Activated T-helper 2 cell treated with anti-CD3 and anti-CD28 coated beads, Interferon-gamma antibody, Interleukin-2, Interleukin-4, amounts not matched to agents 10 μg/mL and 5 μg/mL and 100 μg/mL, durations not matched to agents 14 hours and 24 hours and 36 hours (primary cell): Measurements from ENCODE around the gene ANXA2R. TPM values are rescaled to one million over a fixed set of nuclear protein-coding genes. Genes with fewer than 3 reads are reported as not detected.
"Not testable (repeated sequence)": the region's sequence is repeated elsewhere in the genome, so short reads cannot be mapped to it uniquely, and the experiment has no call there.

Experiments
- DNase-seq: peaks from one replicate; pipeline ENCODE4 v3.0.0; 2021; ENCODE audit warnings: low spot score
- H3K27ac Mint-ChIP-seq: one replicate; pipeline ENCODE4 v1.8.0; 2021; ENCODE audit warnings: mixed read lengths
- H3K27me3 Mint-ChIP-seq: one replicate; pipeline ENCODE4 v1.8.0; 2021; ENCODE audit warnings: low read depth, mixed read lengths
- H3K36me3 Mint-ChIP-seq: one replicate; pipeline ENCODE4 v1.8.0; 2021; ENCODE audit warnings: low read depth, mixed read lengths
- H3K4me1 Mint-ChIP-seq: one replicate; pipeline ENCODE4 v1.8.0; 2021; ENCODE audit warnings: low read depth, mixed read lengths
- H3K4me3 Mint-ChIP-seq: one replicate; pipeline ENCODE4 v1.8.0; 2021; ENCODE audit warnings: low read depth, mild to moderate bottlenecking, moderate library complexity, mixed read lengths
- H3K9me3 Mint-ChIP-seq: one replicate; pipeline ENCODE4 v1.8.0; 2021; ENCODE audit warnings: mixed read lengths
- intact Hi-C: fragments of 100-400 bp; cut with micrococcal nuclease; formaldehyde crosslinking; loops from one replicate; pipeline ENCODE4 v1.15.1; 2023
- total RNA-seq: library from RNA; stranded (reverse); gene quantifications from 2 replicates; pipeline ENCODE4 v1.2.3, GENCODE V29; 2022

ANXA2R gene, protein sequence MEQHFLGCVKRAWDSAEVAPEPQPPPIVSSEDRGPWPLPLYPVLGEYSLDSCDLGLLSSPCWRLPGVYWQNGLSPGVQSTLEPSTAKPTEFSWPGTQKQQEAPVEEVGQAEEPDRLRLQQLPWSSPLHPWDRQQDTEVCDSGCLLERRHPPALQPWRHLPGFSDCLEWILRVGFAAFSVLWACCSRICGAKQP
- total RNA-seq = 2.1 and 2.5 TPM in 2 replicates

DNA sequence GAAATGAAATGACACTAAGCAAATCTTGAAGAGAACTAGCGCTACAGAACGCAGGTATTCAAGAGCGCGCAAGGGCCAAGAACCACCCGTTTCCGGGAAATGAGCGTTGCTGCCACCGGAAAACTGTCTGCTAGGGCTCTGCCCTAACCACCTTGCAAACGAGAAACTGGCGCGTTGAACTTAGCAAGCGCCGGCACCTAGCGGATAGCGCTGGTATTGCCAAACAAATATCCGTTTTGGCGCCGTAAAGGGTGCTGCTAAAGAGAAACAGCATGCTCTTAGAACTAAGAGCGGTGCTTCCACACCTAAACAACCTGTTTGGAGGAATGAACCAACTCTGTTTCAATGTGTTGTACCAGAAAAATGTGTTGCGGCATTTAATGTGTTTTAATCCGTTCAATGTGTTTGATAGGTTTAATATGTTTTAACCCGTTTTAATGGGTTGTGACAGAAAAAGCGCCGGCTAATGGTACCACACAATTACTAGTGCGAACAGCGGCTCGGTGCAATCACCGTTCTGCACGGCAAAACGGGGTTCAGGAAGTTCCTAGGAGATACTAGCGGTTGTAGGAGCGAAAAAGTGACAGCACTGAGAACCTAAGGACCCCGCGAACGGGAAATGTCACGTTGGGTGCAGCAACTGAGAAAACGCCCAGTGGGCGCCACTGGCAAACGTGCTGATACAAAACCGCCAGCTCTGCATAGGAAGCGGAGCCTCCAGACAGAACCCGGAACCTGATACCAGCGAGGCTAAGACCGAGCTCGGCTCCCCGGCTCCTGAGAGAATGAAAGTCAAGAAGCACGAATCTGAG, at the start of gene ANXA2R:
TSS of gene ANXA2R (minus strand) at position 33 of the 812 bp plus-strand sequence. CDS start 273 bp downstream, outside the sequence.
- Mint-ChIP-seq H3K36me3 (peaks cover 11% of the 10 kb centered on the region), H3K27ac (peak within 1 kb of the TSS; percentile 97), H3K9me3 (no peaks in the 10 kb centered on the region), H3K4me3 (peak within 1 kb of the TSS; percentile 92), H3K27me3 (no peaks in the 10 kb centered on the region), H3K4me1 (peaks cover 47% of the 10 kb centered on the region)
- intact Hi-C loops = loop anchor here (1.0 to 2.0 kb wide), 8 partner anchors 20 to 444 kb away; no protein-coding TSS in a partner anchor
- DNase-seq = peak; percentile 95

DNA sequence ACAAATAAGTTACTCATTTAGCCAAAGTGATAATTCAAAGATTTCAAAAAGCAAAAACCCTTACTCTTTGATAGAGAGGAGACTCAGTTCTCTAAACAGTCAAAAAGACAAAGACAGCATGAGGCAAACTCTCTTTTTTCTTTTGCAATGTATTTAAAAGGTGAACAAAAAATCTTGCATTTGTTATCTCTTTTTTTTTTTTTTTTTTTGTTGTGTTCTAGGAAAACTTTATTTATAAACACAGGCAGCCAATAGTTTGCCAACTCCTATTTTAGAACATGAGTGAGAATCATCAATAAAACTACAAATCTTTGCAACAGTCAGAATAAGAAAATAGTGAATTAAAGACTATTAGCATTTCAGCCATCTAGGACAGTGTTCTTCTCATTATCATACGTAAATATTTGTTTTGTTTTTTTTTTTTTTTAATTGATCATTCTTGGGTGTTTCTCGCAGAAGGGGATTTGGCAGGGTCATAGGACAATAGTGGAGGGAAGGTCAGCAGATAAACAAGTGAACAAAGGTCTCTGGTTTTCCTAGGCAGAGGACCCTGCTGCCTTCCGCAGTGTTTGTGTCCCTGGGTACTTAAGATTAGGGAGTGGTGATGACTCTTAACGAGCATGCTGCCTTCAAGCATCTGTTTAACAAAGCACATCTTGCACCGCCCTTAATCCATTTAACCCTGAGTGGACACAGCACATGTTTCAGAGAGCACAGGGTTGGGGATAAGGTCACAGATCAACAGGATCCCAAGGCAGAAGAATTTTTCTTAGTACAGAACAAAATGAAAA, 46.2 kb upstream of the ANXA2R start:
- peaks cover 25% of the 10 kb centered on the region for H3K36me3 Mint-ChIP-seq
- H3K4me3 Mint-ChIP-seq, intact Hi-C loops, H3K4me1 Mint-ChIP-seq, H3K9me3 Mint-ChIP-seq, H3K27ac Mint-ChIP-seq, H3K27me3 Mint-ChIP-seq, DNase-seq: not testable (repeated sequence)

DNA sequence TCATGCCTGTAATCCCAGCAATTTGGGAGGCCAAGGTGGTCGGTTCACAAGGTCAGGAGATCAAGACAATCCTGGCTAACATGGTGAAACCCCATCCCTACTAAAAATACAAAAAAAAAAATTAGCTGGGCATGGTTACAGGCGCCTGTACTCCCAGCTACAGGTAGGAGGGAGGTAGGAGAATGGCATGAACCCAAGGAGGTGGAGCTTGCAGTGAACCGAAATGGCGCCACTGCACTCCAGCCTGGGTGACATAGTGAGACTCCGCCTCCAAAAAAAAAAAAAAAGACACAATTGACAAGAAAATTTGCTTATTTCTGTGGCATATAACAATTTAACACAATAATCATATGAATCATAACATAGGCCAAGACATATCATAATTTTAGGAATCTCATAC, 45.3 kb upstream of the ANXA2R start:
- H3K27me3 Mint-ChIP-seq = no peaks in the 10 kb centered on the region
- intact Hi-C loops = no loop called here
- H3K9me3 Mint-ChIP-seq = peaks cover 3% of the 10 kb centered on the region
- no peak for DNase-seq
- H3K36me3 Mint-ChIP-seq = peaks cover 34% of the 10 kb centered on the region
- H3K4me3 Mint-ChIP-seq = no peak overlapping the region
- H3K4me1 Mint-ChIP-seq = no peaks in the 10 kb centered on the region
- no peak overlapping the region for H3K27ac Mint-ChIP-seq

DNA sequence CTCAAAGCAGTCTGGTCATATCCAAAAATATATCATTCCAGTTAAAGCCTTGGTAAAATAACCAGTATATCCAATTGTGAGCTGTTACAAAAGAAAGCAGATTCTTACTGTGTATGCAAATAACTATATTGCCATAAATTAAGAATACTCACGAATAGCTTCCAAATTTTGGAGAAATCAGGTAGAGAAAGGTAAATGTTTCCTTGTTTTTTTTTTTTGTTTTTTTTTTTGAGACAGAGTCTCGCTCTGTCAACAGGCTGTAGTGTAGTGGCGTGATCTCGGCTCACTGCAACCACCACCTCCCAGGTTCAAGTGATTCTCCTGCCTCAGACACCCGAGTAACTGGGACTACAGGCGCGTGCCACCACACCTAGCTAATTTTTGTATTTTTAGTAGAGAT, 44.3 kb upstream of the ANXA2R start:
- DNase-seq, H3K9me3 Mint-ChIP-seq, H3K4me3 Mint-ChIP-seq, intact Hi-C loops, H3K4me1 Mint-ChIP-seq, H3K27ac Mint-ChIP-seq, H3K27me3 Mint-ChIP-seq: not testable (repeated sequence)
- peaks cover 34% of the 10 kb centered on the region for H3K36me3 Mint-ChIP-seq

DNA sequence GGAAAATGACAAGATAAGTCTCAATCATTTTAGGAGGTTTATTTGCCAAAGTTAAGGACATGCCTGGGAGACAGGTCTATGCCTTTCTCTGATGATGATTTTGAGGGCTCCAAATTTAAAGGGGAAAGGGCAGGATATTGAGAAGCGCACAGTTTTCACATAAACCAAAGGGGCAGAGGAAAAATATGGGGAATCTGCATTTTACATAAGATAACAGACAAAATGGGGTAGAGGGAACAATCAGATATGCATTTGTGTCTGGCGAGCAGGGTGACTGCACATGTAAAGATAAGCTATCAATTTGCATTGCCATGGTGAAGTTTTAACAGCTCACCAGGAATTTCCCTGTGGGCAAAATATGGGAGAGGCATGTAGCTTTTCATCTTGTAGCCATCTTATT, 41.2 kb upstream of the ANXA2R start:
- DNase-seq, H3K4me1 Mint-ChIP-seq, H3K4me3 Mint-ChIP-seq, intact Hi-C loops, H3K9me3 Mint-ChIP-seq, H3K27ac Mint-ChIP-seq, H3K27me3 Mint-ChIP-seq: not testable (repeated sequence)
- peaks cover 41% of the 10 kb centered on the region for H3K36me3 Mint-ChIP-seq

DNA sequence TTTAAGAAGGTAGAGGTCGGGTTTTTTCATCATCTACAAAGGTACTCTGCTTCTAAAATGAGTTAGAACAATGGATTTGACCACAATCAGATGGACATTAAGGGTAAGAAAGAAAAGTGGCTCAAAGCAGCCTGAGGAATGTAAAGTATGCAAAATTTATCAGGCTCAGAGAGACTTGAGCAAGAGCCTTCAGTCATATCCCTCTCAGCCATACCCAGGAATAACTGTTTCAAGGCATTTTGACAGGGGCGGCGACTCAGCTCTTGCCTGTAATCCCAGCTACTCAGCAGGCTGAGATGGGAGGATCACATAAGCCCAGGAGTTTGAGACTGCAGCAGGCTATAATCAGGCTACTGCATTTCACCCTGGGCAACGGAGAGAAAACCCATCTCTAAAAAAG, 38.8 kb upstream of the ANXA2R start:
- Mint-ChIP-seq H3K27me3 (no peaks in the 10 kb centered on the region), H3K4me1 (peaks cover 13% of the 10 kb centered on the region), H3K9me3 (peaks cover 3% of the 10 kb centered on the region), H3K4me3 (no peak overlapping the region), H3K36me3 (peaks cover 43% of the 10 kb centered on the region), H3K27ac (no peak overlapping the region)
- intact Hi-C loops = no loop called here
- DNase-seq = no peak

DNA sequence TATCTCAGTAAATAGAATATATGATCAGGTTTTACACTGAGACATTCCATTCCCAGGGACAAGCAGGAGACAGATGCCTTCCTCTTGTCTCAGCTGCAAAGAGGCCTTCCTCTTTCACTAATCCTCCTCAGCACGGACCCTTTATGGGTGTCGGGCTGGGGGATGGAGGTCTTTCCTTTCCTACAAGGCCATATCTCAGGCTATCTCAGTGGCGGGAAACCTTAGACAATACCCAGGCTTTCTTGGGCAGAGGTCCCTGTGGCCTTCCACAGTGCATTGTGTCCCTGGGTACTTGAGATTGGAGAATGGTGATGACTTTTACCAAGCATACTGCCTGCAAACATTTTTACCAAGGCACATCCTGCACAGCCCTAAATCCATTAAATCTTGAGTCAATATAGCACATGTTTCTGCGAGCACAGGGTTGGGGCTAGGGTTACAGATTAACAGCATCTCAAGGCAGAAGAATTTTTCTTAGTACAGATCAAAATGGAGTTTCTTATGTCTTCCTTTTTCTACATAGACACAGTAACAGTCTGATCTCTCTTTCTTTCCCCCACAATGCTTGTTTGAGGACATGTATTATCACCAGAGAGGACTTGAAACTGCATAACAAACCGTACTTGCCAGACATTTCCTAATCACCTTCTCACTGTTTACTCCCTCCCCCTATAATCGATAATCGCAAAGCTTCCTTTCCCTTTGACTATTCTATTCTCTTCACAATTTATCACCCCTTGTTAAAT, 37.5 kb upstream of the ANXA2R start:
- intact Hi-C loops, H3K27me3 Mint-ChIP-seq, DNase-seq, H3K4me3 Mint-ChIP-seq, H3K9me3 Mint-ChIP-seq, H3K27ac Mint-ChIP-seq: not testable (repeated sequence)
- peaks cover 46% of the 10 kb centered on the region for H3K36me3 Mint-ChIP-seq
- peaks cover 20% of the 10 kb centered on the region for H3K4me1 Mint-ChIP-seq

DNA sequence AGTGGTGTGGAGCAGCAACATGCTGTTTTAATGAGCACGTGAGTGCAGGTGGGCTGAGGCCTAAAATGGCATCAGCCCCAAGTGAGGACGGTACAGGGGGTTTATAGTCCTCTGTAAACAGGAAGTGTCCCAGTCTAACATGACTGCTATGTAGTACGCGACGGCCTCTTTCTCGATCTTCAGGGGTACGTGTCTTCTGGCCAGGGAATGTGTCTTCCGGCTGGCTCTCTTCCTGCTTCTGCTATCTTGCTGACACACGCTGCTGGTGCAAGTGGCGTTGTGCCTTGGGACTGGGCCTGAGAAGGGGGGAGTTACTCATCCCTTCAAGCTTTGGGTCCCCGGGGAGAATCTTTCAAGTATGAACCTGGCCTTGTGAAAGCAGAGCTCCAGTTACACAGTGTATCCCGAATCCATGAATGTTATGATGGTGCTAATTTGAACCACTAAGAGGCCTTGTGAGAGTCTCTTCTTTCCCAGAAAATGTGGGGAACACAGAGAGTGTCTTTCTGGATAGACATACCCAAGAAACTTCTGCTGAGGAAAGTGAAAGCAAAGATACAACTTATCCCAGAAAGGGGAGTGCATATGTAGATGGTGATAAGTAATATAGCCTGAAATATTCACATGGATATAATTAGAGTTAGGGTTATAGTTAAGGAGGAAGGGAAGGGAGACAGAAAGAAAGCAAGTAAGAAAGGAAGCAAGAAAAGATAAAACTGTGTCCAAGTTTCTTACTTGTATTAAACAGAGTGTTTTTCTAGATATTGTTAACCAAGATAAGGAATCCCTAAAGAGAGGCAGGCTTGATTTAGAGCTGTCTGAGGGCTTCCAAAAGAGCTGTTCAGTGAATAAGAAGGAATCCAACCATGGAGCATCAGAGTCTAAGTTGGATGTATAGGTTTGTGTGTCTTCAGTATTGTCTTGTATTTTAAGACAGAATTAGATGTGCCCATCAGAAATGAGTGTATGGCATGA, 35.5 kb upstream of the ANXA2R start:
- Mint-ChIP-seq H3K4me3 (no peak overlapping the region), H3K9me3 (no peaks in the 10 kb centered on the region), H3K36me3 (peaks cover 41% of the 10 kb centered on the region), H3K4me1 (peaks cover 22% of the 10 kb centered on the region), H3K27ac (peak overlapping the region; percentile 56), H3K27me3 (no peaks in the 10 kb centered on the region)
- intact Hi-C loops = loop anchor here (2.0 kb wide), 2 partner anchors 29 to 313 kb away; no protein-coding TSS in a partner anchor
- DNase-seq = no peak

DNA sequence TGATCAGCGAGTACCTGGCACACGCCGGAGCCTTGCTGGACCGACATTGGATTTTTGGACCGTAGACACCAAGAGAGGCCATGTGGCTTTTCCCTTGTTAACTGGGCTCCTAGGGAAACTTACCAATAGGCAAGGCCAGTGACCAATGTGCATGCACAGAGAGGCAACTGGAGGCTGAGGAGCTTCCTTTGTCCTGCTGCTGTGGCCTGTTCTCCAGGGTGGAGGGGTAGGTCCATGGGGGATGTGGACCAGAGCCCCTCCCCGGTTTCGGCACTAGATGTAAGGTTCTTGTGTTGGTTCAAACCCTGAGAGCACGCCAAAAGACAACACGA, 34.8 kb upstream of the ANXA2R start:
- H3K4me3 Mint-ChIP-seq = no peak overlapping the region
- DNase-seq = no peak
- H3K4me1 Mint-ChIP-seq = peaks cover 23% of the 10 kb centered on the region
- H3K27ac Mint-ChIP-seq = no peak overlapping the region
- intact Hi-C loops = loop anchor here (2.0 kb wide), 2 partner anchors 30 to 314 kb away; no protein-coding TSS in a partner anchor
- no peaks in the 10 kb centered on the region for H3K9me3 Mint-ChIP-seq
- H3K36me3 Mint-ChIP-seq = peaks cover 43% of the 10 kb centered on the region
- no peaks in the 10 kb centered on the region for H3K27me3 Mint-ChIP-seq

DNA sequence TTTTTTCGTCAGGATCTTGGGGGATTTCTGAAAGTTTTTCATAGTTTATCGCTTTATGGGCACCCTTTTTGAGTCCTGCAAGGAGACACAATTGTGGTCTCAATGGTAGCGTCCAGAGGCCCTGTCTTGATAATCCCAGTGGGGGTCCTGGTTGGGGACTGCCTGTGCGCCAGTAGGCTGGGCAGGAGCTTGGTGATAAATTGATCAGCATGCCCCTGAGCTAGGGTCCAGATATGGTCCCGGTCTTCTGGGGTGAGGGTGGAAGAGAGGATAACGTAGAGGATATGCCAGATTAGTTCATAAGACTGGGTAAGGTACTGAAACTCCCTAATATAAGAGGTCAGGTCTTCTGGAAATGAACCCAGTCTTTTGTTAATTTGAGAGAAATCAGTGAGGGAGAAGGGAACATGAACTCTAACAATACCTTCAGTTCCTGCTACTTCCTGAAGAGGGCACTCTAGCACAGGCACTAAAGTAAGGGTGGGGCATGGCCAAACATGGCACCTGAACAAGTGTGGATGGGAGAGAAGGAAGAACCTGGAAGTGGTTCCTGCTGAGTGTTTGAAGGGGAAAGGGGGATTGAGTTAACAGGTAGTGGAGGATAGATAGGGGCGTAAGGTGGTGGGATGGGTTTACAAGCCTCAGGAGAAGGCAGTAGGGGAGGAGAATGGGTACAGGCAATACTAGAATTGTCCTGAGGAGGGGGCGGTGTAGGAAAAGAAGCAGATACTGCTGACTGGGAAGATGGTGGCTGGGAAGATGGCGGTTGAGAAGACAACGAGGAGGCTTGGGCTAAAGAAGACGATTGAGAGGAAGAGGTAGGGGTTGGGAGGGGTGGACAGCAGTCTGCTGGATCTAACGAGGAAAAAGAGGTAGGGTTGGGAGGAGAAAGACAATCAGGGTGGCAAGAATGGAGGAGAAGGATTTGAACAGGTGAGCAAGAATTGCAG, 33.8 kb upstream of the ANXA2R start:
- no peaks in the 10 kb centered on the region for H3K9me3 Mint-ChIP-seq
- H3K36me3 Mint-ChIP-seq = peaks cover 47% of the 10 kb centered on the region
- peaks cover 28% of the 10 kb centered on the region for H3K4me1 Mint-ChIP-seq
- H3K4me3 Mint-ChIP-seq = no peak overlapping the region
- H3K27me3 Mint-ChIP-seq = no peaks in the 10 kb centered on the region
- peak overlapping the region; percentile 51 for H3K27ac Mint-ChIP-seq
- DNase-seq = peak; percentile 36
- intact Hi-C loops = loop anchor here (2.0 kb wide), 2 partner anchors 31 to 315 kb away; no protein-coding TSS in a partner anchor

DNA sequence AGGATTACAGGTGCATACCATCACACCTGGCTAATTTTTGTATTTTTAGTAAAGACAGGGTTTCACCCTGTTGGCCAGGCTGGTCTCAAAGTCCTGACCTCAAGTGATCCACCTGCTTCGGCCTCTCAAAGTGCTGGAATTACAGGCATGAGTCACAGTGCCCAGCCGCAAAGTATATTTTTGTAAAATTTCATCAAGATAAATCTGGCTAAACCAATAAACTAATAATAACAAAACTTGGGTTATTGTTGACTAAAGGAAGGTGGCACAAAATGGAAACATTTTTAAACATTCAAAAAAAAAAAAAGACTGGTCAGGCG, 29.2 kb upstream of the ANXA2R start:
- H3K27me3 Mint-ChIP-seq, DNase-seq, H3K9me3 Mint-ChIP-seq, H3K27ac Mint-ChIP-seq, H3K4me3 Mint-ChIP-seq: not testable (repeated sequence)
- intact Hi-C loops = loop anchor here (5.0 to 10.0 kb wide), 2 partner anchors 488 to 535 kb away; partner anchors contain the start of genes NNT and PAIP1
- Mint-ChIP-seq H3K4me1 (peaks cover 36% of the 10 kb centered on the region), H3K36me3 (peaks cover 40% of the 10 kb centered on the region)
